NCI-H146 (cell line): ENCODE measurements around the gene PP2D1.
A peak's percentile ranks its signal among the peaks of the same experiment; 100 is the strongest.
"Not testable (repeated sequence)": the region's sequence is repeated elsewhere in the genome, so short reads cannot be mapped to it uniquely, and the experiment has no call there.

Experiments
- DNase-seq: peaks from one replicate; lab custom pipeline; 2025; lab: John Stamatoyannopoulos, UW

Gene PP2D1

GRCh38 chr3:20012164-20012563 is at the start of gene PP2D1:
PP2D1 (minus strand) TSS chr3:20012264; CDS start chr3:20012072, 192 bp downstream.
- no peak for DNase-seq

DNA sequence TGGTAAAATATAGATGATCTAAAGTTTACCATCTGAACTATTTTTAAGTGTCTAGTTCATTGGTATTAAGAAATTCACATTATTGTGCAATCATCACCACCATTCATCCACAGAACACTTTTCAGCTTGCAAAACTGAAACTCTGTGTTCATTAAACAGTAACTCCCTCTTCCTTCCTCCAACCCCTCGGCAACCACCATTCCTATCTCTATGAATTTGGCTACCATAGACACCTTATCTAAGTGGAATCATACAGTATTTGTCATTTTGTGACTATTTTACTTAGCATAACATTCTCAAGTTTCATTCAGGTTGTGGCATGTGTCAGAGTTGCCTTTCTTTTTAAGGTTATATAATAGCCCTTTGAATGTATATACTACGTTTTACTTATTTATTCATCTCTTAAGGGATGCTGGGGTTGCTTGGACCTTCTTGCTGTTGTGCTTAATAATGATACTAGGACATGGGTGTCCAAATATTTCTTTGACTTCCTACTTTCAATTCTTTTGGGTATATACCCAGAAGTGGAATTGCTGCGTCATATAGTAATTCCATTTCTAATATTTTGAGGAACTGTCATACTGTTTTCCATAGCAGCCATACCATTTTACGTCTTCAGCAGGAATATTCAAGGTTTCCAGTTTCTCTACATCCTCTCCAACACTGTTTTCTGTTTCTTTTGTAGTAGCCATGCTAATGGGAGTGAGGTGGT is 49.1 kb upstream of the PP2D1 start:
- DNase-seq: no peak

- no peak for DNase-seq
These were observed 47.9 kb upstream of the PP2D1 start for GRCh38 chr3:20059929-20060328.

GRCh38 chr3:20057612-20058180 is 45.6 kb upstream of the PP2D1 start:
- DNase-seq: no peak

DNA sequence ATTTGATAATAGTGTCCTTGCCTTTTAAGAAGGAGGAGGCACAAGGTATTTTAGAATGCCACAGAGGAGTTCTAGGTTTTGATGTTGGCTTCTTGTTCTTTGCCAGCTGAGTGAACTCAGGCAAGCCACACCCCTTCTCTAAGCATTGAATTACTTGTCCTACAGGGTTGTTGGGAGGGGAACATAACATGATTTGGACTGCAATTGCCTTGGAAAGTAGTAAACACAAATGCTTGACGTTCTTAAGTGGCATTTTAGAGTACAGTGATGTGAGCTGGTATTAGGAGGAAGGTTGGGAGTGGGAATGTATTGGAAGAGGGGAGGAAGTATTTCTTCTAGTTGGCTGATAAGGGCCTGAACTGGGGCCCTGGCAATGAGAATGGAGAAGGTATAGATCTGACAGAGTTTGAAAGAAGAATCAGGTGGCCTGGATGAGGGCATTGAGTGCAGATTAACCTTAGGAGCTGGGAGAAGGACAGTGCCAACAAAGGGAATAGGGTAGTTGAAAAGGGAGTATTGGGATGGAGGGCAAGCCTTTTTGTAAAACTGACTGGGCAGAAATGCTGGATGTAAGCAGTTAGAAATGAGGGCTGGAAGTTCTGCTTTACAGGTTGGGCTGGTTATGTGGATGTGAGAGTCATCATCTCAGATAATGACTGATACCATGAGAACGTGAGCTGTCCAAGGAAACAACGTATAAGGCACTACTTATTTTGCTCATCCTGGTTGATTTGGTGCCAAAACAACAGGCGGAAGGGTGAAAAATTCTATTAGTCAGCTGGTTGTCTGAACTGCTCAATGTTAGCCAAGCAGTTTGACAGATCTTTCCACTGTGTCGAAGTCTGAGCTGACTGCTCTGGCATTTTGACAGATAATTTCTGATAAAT is 44.9 kb upstream of the PP2D1 start:
- no peak for DNase-seq

GRCh38 chr3:20055842-20056241 is 43.8 kb upstream of the PP2D1 start:
- no peak for DNase-seq

GRCh38 chr3:20055020-20055775 is 43.1 kb upstream of the PP2D1 start:
- peak; percentile 44 for DNase-seq

DNA sequence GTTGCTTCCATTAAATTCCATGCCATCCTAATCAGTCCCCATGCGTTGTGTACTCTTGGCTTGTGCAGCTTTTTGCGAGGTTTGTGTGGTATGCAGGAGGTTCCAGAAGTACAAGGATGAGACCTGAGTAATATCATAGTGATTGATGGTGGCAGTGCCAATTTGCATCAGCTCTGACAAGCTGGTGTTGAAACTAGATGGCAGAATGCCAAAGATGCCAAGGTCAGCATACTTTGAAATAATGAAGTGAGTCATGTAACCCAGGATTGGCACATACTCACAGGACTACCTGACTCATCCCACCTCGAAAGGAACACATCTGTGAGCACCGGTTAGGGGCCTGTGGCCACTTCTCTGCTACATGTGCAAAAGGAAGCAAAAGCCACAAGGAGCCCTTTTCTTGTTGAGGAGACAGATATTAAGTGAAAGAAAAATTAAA is 42.5 kb upstream of the PP2D1 start:
- DNase-seq: no peak

DNA sequence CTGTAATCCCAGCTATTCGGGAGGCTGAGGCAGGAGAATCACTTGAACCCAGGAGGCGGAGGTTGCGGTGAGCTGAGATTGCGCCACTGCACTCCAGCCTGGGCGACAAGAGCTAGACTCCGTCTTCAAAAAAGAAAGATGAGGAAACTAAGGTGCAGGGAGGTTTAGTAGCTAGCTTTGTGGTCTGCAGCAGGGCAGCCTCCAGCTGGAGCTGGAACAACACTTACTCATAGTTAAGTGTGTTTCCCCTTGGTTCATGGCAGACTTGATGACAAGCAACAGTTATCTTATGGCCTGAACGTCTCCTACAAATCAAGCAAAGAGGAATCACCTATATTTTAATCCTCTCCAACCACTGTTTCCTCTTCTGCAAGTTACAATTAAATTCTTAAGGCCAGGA is 40.8 kb upstream of the PP2D1 start:
- DNase-seq: no peak

DNA sequence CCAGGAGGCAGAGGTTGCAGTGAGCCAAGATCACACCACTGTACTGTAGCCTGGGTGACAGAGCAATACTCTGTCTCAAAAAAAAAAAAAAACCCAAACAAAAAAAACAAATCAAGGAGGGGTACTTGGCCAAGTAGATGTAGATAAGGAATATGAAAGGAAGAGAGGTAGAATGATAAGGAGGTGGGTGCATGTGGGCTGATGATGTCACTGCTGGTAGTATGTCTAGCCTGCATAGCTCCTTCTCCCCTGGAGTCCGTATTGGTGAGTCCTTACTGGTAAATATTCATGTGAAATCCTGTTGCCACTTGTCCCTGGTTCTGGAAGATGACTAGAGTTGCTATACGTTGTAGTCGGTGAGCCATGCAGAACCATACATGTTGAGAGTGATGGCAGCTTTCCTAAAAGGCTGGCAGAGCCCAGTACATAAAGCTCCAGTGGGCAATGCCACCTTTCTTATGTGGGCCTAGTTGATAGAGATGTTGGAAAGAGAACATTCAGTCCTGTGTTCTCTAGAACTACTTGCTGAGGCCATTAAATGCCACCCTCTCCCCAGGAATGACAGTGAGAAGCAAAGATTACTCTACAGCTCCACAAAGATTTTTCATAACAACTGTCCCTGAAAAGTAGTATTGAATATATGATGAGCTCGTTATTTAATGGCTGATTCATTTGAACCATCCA is 39.2 kb upstream of the PP2D1 start:
- no peak for DNase-seq

DNA sequence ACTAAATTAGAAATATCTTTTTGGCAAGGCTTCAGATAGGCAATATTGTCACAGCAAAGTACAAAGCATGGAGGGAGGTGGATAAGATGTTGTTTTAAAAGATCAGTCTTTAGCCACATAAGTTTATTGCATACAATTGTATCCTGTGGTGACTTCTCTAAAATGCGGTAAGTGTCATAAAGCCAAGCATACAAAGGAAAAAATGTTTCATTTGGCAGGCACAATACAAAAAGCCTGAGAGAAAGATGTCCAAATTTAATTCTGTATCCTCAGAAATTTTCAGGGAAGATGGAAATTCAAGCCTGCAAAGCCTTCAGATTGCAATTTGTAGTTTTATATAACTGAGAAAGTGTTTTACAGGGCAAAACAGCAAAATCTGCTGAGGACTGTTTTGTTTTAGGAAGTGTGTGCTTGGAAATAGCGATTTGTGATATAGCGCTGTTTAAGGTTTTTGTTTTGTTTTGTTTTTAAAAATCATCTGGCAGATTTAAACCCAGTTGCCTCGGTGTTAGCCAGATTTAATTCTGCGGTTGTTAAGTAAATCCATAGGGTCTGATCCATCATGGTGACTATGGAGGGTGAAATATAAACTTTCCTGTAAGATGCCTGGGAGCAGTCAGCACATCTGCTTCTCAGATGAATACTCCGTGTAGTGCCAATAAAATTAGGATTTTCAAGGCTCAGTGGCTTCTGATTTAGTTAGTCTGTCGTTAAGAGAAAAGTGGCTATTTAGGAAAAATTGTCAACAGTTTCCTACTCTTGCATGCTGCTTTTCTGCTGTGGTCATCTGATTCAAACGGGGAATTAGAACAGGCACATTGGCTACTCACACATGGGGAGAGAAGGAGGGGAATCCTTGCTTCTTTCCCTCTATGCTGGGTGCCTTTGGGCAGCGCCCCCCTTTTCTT is 36.2 kb upstream of the PP2D1 start:
- no peak for DNase-seq

DNA sequence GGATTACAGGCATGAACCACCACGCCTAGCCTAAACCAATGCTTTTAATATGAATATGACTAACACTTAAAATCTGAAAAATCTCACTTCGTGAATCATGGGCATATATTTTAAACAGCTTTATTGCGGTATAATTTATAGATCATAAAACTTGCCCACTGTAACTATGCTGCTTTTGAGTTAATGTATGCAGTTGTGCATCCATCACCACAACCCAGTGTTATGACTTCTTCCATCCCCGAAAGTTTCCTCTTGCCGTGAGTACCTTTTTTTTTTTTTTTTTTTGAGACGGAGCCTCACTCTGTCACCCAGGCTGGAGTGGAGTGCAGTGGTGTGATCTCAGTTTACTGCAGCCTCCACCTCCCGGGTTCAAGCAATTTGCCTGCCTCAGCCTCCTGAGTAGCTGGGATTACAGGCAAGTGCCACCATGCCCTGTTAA is 35.3 kb upstream of the PP2D1 start:
- no peak for DNase-seq

GRCh38 chr3:20046556-20046955 is 34.5 kb upstream of the PP2D1 start:
- DNase-seq: no peak

DNA sequence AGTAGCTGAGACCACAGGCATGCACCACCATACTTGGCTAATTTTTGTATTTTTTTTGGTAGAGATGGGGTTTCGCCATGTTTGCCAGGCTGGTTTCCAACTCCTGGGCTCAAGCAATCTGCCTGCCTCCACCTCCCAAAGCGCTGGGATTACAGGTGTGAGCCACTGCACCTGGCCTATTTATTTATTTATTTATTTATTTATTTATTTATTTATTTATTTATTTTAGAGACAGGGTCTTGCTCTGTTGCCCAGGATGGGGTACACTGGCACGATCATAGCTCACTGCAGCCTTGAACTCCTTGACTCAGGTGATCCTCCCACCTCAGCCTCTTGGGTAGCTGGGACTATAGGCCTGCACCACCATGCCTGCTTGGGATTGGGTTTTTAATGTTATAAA is 33.1 kb upstream of the PP2D1 start:
- DNase-seq: not testable (repeated sequence)

DNA sequence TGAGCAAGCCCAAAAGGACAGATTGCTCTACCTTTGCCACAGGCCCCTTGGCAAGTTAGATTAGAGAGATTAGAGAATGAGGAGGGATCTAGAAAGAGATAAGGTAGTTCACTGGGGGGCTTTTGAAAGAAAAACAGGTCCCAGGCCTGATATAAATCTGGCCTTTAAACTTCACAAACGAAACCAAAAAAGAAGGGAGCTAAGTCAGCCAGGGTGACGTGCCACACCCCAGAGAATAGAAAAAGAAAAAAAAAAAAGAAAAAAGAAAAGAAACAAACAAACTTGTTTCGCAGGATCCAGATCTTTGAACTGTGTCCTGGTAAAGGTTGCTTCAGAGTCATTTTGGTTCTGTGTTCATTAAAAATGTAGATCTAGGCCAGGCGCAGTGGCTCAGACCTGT is 31.8 kb upstream of the PP2D1 start:
- no peak for DNase-seq

GRCh38 chr3:20043396-20043795 is 31.3 kb upstream of the PP2D1 start:
- no peak for DNase-seq

- no peak for DNase-seq
These were observed 30.3 kb upstream of the PP2D1 start for GRCh38 chr3:20042331-20042730.

DNA sequence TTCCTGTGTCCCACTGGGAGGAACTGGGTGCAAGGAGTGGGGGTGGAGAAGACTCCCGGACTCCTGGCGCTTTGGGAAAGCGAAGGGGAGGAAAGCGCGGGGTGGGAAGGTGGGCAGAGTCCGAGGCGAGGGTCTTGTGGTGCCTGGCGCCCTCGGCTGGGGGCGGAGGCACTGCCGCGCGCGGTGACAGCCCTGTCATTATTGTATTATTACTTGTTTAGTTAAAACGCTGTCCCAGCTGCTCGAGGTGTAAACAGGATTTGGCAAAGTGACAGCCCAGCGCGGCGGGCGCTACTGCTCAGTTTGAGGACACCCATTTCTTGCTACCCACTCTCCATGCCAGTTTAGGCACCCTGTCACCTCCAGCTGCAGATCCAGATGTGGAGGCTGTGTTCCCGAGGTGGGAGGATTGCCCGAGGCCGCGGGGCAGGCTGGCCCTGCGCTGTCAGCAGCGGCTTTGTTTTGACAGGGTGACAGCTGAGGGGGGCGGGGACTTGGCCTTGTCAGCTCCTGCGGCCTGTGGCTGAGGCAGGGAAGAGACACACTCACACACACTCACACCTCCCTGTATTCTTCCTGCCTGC is 29.2 kb upstream of the PP2D1 start:
- DNase-seq: peak; percentile 76

DNA sequence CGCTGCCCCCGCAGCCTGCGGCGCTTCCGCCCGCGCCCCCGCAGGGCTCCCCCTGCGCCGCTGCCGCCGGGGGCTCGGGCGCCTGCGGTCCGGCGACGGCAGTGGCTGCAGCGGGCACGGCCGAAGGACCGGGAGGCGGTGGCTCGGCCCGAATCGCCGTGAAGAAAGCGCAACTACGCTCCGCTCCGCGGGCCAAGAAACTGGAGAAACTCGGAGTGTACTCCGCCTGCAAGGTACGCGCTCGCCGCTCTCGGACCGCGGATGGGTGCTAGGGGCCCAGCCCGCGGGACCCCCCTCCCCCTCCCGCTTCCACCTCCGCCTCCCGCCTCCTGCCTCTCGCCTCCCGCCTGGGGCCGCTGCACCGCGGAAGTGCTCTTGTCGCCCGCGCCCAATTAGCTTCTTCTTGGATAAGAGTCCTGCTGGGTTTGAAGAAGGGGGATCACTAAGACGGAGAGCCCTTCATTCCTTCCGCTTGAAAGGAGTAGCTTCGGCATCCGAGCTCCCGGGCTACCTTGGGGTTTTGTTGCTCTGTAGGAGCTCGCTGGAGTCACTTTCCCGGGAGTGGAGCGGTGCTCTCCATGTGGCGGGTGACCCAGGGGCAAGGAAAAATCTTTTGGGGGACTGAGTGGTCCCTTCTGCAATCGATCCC is 28.6 kb upstream of the PP2D1 start:
- peak; percentile 66 for DNase-seq
